Measurements from ENCODE around the gene LPAR5. TPM values are rescaled to one million over a fixed set of nuclear protein-coding genes. Genes with fewer than 3 reads are reported as not detected.

Gene LPAR5
- total RNA-seq (ENCODE audit: low replicate concordance) = not detected in 2 replicates

DNA sequence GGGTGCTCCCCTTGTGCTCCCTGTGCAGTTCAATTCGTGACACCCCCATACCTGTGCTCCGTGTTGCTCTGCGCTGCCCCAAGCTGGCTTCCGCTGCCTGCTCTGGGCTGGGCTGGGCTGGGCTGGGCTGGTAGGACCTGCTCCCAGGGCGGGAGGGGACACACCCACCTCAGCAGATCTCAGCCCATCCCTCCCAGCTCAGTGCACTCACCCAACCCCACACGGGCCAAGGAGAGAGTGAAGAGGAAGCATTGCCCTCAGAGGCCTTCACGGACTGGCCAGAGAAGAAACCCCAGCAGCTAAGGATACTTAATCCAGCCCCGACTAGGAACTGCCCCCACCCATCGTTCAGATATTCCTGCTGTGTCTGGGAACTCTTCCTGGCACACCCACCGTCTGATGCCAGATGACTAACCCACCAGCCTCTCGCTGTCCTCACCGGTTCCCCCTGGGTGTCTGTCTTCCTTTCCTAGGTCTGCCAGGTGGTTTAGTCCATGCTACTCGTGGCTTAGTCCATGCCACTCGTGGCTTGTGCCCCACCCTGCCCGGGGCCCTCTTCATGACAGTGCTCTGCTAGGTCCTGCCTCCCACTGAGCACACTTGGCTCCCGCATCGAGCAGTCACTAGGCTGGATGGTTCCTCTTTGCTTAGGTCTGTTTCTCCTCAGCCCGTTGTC lies at the start of gene LPAR5:
LPAR5 (minus strand) TSS at position 104 of the 676 bp plus-strand sequence. CDS start 14,711 bp downstream, outside the sequence.
- TF ChIP-seq, protein P1, sequence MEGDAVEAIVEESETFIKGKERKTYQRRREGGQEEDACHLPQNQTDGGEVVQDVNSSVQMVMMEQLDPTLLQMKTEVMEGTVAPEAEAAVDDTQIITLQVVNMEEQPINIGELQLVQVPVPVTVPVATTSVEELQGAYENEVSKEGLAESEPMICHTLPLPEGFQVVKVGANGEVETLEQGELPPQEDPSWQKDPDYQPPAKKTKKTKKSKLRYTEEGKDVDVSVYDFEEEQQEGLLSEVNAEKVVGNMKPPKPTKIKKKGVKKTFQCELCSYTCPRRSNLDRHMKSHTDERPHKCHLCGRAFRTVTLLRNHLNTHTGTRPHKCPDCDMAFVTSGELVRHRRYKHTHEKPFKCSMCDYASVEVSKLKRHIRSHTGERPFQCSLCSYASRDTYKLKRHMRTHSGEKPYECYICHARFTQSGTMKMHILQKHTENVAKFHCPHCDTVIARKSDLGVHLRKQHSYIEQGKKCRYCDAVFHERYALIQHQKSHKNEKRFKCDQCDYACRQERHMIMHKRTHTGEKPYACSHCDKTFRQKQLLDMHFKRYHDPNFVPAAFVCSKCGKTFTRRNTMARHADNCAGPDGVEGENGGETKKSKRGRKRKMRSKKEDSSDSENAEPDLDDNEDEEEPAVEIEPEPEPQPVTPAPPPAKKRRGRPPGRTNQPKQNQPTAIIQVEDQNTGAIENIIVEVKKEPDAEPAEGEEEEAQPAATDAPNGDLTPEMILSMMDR (IDR thresholded peaks at IDR 0.05; ENCODE audit: insufficient read depth, low read length) = no peak
- peak; percentile 24 for DNase-seq (ENCODE audit: low read depth)

DNA sequence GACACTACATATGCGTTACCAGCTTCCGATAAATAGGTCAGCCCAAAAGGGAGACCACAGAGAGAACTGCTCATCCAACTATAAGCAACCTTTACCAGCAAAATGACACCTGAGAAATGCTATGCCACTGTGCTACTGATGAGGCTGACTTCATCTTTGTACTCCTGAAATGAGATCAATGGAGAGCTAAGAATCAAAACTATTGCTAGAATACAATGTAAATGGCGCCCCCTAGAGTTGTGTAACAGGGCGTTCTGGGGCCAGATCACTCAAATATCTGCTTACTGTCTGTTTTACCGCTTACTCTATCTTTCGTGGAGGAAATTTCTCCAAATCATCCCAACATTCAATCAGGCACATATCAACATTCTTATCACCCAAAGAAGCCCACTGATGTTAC lies 48.9 kb upstream of the LPAR5 start:
- DNase-seq (ENCODE audit: low read depth) = no peak
- H3K4me3 ChIP-seq (ENCODE audit: low read depth, low read length) = no peak overlapping the region
- TF ChIP-seq, protein P1 (IDR thresholded peaks at IDR 0.05; ENCODE audit: insufficient read depth, low read length) = peak; percentile 45

More for the DNA sequence above, at the start of gene LPAR5:
- H3K4me3 ChIP-seq (ENCODE audit: low read depth, low read length) = no peak within 1 kb of the TSS

- H3K4me3 ChIP-seq (ENCODE audit: low read depth, low read length) = no peak overlapping the region
- TF ChIP-seq, protein P1 (IDR thresholded peaks at IDR 0.05; ENCODE audit: insufficient read depth, low read length) = no peak
- no peak for DNase-seq (ENCODE audit: low read depth)
Measured at GRCh38 chr12:6676962-6677361, 41.2 kb upstream of the LPAR5 start.

- no peak overlapping the region for H3K4me3 ChIP-seq (ENCODE audit: low read depth, low read length)
- DNase-seq (ENCODE audit: low read depth) = no peak
- TF ChIP-seq, protein P1 (IDR thresholded peaks at IDR 0.05; ENCODE audit: insufficient read depth, low read length) = no peak
Measured at GRCh38 chr12:6672143-6672542, 36.4 kb upstream of the LPAR5 start.

DNA sequence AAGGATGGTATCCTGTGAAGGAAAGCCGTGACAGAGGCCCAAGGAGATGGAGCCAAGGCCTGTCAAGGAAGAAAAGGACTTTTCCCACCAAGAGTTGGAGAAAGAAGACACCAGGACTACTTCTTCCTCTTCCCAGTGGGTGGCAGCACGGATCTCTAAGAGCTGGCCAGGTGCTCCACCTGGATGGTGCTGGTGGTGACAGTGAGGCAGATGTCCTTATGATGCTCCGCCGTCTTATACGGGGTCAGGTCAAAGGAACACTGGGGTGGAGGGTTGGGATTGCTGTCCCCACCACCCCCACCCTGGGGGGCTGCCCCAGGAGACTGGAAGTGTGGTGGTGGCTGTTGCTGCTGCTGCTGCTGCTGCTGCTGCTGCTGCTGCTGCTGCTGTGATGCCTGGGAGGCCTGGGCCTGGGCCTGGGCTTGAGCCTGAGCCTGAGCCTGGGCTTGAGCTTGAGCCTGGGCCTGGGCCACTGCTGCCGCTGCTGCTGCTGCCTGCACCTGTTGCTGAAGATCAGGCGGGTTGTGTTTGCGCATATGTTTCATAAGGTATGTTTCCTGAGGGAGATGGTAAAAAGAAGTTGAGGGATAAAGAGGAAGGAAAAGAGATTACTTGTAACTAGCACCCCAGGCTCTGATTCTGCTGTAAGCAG lies 31.9 kb upstream of the LPAR5 start:
- DNase-seq (ENCODE audit: low read depth) = no peak
- H3K4me3 ChIP-seq (ENCODE audit: low read depth, low read length) = no peak overlapping the region
- TF ChIP-seq, protein P1 (IDR thresholded peaks at IDR 0.05; ENCODE audit: insufficient read depth, low read length) = no peak

DNA sequence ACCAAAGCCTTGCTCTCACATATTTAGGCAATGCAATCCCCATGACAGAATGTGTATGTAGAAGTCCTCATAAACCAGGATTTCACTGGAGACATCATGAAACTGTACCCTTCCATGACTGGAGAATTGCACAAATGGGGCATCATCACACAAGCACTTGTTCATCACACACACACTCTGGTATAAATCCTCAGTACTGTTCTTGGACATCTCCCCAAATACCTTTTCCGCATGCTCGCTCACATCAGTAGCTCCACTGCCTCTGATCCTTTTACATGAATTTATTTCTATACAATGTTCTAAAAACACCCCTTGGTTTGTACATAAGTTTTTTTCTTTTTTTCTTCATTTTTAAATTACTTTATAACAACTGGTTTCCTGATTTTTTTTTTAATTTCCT lies 30.5 kb upstream of the LPAR5 start:
- no peak for DNase-seq (ENCODE audit: low read depth)
- TF ChIP-seq, protein P1 (IDR thresholded peaks at IDR 0.05; ENCODE audit: insufficient read depth, low read length) = no peak
- H3K4me3 ChIP-seq (ENCODE audit: low read depth, low read length) = no peak overlapping the region
